ENCODE measurements around the gene PRUNE1.

PRUNE1 gene

DNA sequence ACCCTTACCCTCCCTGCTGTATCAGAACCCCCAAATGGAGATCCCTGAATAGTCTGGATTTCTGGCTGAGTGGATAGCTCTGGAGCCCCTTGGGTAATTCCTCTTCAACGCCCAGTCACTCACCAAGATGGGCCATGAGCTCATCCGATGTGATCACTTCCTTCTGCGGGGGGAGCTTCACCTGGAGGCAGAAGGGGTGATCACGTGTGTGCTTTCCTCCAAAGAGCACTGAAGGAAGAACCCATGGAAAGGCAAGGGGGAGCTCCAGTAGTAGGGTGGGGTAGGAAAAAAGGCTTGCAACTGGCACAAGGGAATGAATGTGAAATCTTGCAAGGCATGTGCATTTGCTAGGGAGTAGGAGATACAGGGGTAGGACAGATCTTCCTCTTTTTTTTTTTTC lies 6.6 kb upstream of the PRUNE1 start:
- in situ Hi-C loops (cut with HindIII; ENCODE audit: low pct_unique_long_range_greater_than_20kb, low sequenced_read_pairs), result no loop called here
- no peak for DNase-seq (ENCODE audit: low read depth in 1 of 2, low spot score in 1 of 2)
- no peak for TF ChIP-seq JUND (IDR thresholded peaks at IDR 0.05; ENCODE audit: low read depth)

DNA sequence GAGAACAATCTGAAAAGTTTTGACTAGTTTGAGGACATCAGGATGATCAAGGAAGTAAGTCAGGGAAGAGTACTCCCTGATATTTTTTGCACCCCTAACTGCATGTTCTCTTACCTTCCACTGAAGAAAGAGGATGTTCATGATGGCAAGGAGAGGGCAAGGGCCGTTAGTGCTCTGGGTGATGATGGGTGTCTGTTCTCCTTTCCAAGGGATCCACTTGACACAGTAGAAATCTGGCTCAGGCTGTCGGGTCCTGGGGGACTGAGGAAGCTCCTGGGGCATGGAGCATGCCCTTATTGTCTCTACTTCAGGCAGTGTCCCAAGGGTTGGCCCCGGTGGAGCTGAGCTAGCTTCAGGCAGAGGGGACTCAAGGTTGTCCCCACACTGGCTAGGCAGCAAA lies 6.2 kb upstream of the PRUNE1 start:
- no peak for TF ChIP-seq JUND (IDR thresholded peaks at IDR 0.05; ENCODE audit: low read depth)
- in situ Hi-C loops (cut with HindIII; ENCODE audit: low pct_unique_long_range_greater_than_20kb, low sequenced_read_pairs), result no loop called here
- DNase-seq (ENCODE audit: low read depth in 1 of 2, low spot score in 1 of 2), result no peak

DNA sequence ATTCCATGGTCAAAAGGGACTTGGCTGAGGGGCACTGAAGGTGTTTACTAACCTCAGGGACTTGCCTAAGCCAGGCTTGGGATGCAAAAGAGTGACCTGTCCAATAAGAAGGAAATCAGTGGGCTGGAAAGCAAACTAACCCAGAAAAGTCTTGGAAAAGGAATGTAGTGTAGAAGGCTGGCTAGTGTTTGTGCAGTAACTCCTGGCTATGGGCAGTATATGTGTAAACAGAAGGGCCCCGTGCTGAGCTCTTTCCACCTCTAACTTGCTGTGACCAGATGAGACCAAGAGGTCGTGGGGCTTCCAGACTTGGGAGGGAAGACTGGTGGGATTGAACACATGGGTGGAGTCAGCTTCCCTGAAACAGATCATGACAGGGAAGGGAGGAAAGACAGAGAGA lies 5.6 kb upstream of the PRUNE1 start:
- in situ Hi-C loops (cut with HindIII; ENCODE audit: low pct_unique_long_range_greater_than_20kb, low sequenced_read_pairs), result no loop called here
- TF ChIP-seq JUND (IDR thresholded peaks at IDR 0.05; ENCODE audit: low read depth), result no peak
- DNase-seq (ENCODE audit: low read depth in 1 of 2, low spot score in 1 of 2), result peak in 1 of 2 experiments; percentile 20

DNA sequence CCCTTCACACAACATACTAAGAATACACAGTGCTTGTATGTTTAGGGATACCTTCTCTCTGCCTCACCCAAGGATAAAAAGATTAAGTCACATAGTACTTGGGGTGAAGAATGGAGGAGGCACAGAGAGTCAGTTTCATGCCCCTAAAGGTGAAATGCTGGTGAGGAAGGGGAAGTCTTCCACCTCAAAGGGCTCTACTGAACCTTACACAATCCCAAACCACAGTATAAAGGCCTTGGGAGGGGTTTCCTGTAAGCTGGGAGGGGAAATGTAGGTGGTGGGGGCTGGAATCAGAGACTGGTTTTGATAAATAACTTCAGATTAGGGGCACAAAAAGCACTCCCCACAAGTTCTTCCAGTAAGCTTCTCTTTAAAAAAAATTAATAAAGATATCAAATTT lies 5.1 kb upstream of the PRUNE1 start:
- no peak for DNase-seq (ENCODE audit: low read depth in 1 of 2, low spot score in 1 of 2)
- TF ChIP-seq JUND (IDR thresholded peaks at IDR 0.05; ENCODE audit: low read depth), result no peak
- in situ Hi-C loops (cut with HindIII; ENCODE audit: low pct_unique_long_range_greater_than_20kb, low sequenced_read_pairs), result no loop called here

DNA sequence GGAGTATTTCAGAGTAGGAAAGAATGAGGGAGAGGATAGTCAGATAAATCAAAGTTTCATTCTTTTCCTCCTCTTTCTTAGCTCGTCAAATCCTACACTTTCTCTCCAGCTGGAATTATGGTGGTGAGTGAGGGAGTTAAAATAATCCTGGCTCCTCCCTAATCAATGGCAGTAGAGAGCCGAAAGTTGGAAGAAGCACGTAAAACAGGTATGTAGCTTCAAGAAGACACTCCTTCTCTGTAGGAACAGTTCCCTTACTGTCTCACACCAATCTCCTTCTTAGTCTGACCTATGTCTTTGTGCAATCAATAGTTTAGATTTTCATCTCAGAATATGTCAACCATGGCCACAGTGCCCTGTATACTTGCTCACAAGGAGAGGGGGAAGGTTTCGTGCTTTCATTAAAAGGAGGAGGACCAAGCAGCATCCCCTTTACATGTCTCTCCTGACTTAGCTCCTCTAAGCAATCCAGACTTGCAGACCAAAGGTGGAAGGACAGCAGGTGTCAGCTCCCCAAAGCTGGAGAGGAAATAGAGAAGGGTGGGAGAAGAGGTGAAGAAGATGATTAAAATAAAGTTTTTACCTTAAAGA lies 2.4 kb upstream of the PRUNE1 start:
- in situ Hi-C loops (cut with HindIII; ENCODE audit: low pct_unique_long_range_greater_than_20kb, low sequenced_read_pairs), result no loop called here
- no peak for TF ChIP-seq JUND (IDR thresholded peaks at IDR 0.05; ENCODE audit: low read depth)
- peak in 1 of 2 experiments; percentile 43 for DNase-seq (ENCODE audit: low read depth in 1 of 2, low spot score in 1 of 2)

DNA sequence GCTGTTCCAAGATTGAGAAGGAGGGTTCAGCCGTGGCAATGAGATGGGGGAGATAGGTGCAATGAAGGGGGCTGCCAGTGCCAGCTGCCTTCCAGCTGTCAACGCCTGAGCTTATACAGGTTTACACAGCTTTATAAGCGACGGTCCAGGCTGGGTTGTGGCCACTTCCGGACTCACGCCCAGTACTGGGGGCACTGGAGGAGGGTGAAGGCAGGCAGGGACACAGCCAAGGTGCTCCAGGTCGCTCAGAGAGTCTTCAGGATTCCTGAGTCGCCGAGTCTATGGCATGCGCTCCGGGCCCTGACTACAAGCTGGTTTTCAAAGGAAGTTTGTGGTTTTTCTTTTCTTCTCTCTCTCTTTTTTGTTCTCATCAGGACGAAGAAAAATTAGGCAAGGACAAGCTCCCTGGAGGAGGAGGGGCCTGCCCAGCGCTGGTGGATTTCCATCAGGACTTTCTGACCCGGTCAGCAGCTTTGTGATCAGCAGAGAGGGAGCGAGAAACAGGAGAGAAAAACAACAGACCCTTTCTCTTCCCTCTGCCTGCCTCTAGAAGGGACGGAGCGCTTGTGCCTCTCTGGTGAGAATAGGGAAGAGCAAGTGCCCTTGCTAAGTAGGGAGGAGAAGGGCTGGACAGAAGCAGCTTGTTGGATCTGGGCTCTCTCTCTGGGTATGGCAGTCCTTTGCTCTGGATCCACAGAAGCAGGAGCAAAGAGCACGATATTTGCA lies 1.8 kb upstream of the PRUNE1 start, which contains the start of gene MINDY1:
TSS of gene MINDY1 (minus strand) at position 576 of the 726 bp plus-strand sequence. CDS start 4,285 bp downstream, outside the sequence.
- no peak for TF ChIP-seq JUND (IDR thresholded peaks at IDR 0.05; ENCODE audit: low read depth)
- DNase-seq (ENCODE audit: low read depth in 1 of 2, low spot score in 1 of 2), result peak; percentile 82 to 94
- in situ Hi-C loops (cut with HindIII; ENCODE audit: low pct_unique_long_range_greater_than_20kb, low sequenced_read_pairs), result no loop called here

DNA sequence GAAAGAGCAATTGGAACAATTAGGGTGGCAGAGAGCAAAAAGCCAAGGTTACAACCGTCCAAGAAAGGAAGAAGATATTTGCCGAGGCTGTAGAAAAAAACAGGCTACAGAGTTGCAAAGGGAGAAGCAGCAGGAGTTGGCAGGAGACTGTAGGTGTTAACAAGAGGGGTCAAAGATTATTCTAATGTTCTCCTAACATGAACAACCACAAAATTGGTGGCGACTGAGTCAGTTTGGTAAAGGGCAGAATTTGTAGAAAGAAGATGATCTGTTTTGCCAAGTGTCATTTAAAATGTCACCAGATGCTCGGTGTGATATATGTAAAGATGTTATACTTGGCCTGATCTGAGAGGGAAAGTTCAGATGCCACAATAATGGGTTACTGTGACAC lies 401 bp upstream of the PRUNE1 start:
- in situ Hi-C loops (cut with HindIII; ENCODE audit: low pct_unique_long_range_greater_than_20kb, low sequenced_read_pairs), result no loop called here
- no peak for TF ChIP-seq JUND (IDR thresholded peaks at IDR 0.05; ENCODE audit: low read depth)
- DNase-seq (ENCODE audit: low read depth in 1 of 2, low spot score in 1 of 2), result no peak

DNA sequence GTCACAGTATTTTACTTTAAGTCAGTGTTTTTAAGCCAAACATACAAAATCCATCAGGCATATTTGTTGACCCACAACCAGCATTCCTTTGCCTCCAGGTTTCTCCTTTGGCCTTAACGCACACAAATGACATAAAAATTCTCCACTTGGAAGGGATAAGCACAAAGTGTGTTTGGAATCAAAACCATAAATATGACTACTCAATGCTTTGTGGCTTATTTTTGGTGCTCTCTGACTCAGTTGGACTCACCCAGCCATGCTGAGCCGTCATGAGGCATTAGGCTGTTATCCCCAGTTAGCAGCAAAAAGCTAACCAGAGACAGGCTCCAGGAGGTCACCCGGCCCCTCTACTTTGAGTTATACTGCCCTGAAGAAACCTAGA lies 948 bp downstream of the PRUNE1 start:
- in situ Hi-C loops (cut with HindIII; ENCODE audit: low pct_unique_long_range_greater_than_20kb, low sequenced_read_pairs), result no loop called here
- no peak for DNase-seq (ENCODE audit: low read depth in 1 of 2, low spot score in 1 of 2)
- TF ChIP-seq JUND (IDR thresholded peaks at IDR 0.05; ENCODE audit: low read depth), result no peak

DNA sequence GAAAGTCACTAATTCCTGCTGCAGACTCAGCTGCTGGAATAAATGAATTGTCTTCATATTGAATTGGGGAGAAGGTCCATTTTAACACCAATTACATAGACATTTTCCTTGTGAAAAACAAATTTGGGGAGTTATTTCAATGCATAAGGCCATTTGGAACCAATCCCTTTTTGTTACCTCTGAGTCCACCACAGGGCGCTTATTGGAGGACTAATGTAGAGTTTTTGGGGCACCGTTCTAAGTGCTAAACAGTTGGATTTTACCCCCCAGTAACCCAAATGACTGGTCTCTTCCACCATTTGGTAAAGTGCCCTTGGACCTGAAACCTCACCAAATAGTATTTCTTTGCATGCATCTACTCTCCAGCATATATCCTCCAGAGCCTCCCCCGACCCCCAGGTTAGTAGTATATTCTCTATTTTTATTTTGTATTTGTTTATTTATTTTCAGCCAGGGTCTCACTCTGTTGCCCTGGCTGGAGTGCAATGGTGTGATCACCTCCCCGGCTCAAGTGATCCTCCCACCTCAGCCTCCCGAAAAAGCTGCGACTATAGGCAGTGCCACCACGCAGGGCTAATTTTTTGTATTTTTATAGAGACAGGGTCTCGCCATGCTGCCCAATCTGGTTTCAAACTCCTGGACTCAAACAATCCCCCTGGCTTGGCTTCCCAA lies 1.6 kb downstream of the PRUNE1 start:
- no peak for DNase-seq (ENCODE audit: low read depth in 1 of 2, low spot score in 1 of 2)
- TF ChIP-seq JUND (IDR thresholded peaks at IDR 0.05; ENCODE audit: low read depth), result no peak
- in situ Hi-C loops (cut with HindIII; ENCODE audit: low pct_unique_long_range_greater_than_20kb, low sequenced_read_pairs), result no loop called here

DNA sequence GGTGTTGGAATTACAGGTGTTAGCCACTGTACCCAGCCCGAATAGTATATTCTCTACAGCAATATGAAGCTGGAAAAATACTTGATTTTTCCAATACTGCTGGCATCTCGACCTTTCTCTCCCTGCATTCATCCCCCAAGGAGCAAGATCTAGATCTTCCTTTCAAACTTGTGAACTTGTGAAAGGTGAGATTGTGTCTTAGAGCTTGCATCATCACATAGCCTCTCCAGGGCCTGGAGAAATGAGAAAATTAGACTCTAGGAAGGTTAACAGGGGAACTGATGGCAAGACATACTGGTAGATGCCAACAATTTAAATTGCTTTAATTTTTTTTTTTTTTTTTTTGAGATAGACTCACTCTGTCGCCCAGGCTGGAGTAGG lies 2.1 kb downstream of the PRUNE1 start:
- TF ChIP-seq JUND (IDR thresholded peaks at IDR 0.05; ENCODE audit: low read depth), result no peak
- in situ Hi-C loops (cut with HindIII; ENCODE audit: low pct_unique_long_range_greater_than_20kb, low sequenced_read_pairs), result no loop called here
- DNase-seq (ENCODE audit: low read depth in 1 of 2, low spot score in 1 of 2), result no peak

DNA sequence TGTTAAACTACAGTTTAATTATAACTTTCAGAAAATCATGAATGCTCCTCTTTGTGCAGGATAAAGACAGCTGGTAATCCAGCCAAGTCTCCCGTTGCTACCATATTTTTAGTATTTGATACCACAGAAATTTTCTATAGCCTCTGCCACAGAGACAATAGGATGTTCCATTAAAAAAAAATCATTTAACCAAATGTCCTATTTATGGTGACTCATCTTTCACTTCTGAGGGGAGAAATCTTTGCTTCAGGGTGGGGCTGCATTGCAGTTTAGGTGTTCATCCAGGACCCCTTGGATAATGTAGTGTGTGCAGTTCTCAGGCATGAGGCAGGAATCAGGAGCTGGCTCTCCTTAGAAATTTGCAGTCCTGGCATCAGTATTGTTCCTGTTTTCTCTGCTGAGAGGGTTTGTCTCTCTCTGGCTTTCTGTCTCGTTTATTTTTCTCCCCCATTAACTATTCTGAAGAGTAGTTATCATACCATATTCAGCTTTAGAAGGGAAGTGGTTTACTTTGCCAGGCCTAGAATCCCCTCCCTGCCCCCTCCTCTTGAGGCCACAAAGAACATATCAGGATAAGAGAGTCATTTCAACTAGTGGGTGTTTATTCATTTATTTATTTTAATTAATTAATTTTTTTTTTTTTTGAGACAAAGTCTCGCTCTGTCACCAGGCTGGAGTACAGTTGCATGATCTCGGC lies 3.1 kb downstream of the PRUNE1 start:
- no peak for DNase-seq (ENCODE audit: low read depth in 1 of 2, low spot score in 1 of 2)
- TF ChIP-seq JUND (IDR thresholded peaks at IDR 0.05; ENCODE audit: low read depth), result no peak
- in situ Hi-C loops (cut with HindIII; ENCODE audit: low pct_unique_long_range_greater_than_20kb, low sequenced_read_pairs), result no loop called here

DNA sequence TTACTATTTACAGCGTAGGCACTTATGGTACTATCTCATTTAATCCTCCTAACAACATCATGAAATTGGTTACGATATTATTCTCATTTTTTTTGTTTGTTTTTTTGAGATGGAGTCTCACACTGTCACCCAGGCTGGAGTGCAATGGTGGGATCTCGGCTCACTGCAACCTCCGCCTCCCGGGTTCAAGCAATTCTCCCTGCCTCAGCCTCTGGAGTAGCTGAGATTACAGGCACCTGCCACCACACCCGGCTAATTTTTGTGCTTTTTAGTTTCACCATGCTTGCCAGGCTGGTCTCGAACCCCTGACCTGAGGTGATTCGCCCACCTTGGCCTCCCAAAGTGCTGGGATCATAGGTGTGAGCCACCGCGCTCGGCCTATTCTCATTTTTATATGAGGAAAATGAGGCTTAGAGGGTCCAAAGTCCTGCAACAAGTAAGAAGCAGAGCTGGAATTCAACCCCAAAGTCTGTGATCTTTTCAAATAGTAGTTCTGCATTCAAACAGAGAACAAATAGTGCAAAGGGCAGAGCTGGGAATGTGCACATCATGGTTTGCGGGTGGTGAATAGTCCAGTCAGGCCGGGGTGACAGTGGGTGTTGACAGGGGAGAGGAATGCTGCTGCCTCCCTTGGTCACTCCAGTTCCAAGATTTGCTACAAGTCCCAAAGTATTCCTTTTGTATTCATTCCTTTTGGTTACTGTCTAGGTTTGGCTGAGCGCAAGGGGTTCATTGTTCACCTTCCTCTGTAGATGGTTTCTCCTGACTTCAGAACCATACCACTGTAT lies 4.6 kb downstream of the PRUNE1 start:
- in situ Hi-C loops (cut with HindIII; ENCODE audit: low pct_unique_long_range_greater_than_20kb, low sequenced_read_pairs), result no loop called here
- no peak for DNase-seq (ENCODE audit: low read depth in 1 of 2, low spot score in 1 of 2)

More for the DNA sequence above, 4.6 kb downstream of the PRUNE1 start:
- TF ChIP-seq JUND (IDR thresholded peaks at IDR 0.05; ENCODE audit: low read depth), result no peak
